Measurements from ENCODE around the gene CCDC116.
A peak's percentile ranks its signal among the peaks of the same experiment; 100 is the strongest.
"Not testable (repeated sequence)": the region's sequence is repeated elsewhere in the genome, so short reads cannot be mapped to it uniquely, and the experiment has no call there.

Gene CCDC116

DNA sequence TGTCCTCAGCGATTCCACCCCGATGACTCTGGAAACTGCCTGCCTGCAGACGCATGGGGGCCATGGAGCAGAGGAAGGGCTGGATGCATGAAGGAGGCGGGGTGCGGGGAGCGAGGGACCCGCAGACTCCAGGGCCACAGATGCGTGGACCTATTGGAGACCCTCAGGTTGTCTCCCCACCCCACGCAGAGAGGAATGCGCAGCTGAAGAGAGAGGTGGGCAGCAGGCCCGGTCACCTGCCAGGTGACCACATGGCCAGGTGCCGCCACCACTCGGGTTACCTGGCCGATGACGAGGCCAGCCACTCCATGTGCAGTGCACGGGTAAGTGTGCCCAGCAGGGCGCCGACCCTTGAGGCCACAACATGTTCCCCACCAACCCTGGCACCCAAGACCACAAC, 371 bp downstream of the CCDC116 start:
- no peak for DNase-seq

- no peak for DNase-seq
Measured at GRCh38 chr22:21633481-21633880, 921 bp downstream of the CCDC116 start.

DNA sequence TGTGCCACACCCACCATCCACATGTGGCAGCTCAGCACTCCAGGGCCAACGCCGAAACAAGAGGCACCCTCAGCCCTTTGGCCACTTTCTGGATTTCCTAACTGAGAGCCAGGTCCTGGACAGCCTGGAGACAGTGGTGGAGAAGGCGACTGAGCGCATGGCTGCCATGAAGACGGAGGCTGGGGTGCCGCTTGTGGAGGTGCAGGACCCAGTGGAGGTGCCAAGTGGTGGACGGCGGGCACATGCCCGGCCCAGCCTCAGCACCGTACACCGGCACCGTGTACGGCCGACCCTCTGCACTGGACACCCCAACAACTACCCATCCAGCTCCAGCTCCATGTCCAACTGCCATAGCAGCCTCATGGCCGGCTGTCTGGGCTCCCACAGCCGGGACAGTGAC, 1.5 kb downstream of the CCDC116 start:
- no peak for DNase-seq

DNA sequence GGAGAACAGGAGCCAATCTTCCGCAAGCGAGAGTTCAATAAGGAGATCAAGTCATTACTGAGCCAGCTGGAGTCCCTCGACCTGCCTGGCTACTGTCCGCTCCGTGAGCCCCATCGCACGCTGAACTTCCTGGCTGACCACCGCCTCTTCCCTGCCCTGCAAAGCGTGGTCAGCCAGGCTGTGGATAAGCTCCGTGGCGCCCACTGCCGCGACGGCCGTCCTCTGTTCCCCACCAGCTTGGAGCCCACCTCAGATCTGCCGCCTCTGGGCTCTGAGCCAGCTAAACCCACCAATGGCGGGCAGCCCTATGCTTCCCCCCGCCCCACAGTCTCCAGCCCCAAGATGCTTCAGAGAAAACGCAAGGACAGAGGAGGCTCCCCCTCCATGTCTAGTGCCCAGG, 2.3 kb downstream of the CCDC116 start:
- no peak for DNase-seq

DNA sequence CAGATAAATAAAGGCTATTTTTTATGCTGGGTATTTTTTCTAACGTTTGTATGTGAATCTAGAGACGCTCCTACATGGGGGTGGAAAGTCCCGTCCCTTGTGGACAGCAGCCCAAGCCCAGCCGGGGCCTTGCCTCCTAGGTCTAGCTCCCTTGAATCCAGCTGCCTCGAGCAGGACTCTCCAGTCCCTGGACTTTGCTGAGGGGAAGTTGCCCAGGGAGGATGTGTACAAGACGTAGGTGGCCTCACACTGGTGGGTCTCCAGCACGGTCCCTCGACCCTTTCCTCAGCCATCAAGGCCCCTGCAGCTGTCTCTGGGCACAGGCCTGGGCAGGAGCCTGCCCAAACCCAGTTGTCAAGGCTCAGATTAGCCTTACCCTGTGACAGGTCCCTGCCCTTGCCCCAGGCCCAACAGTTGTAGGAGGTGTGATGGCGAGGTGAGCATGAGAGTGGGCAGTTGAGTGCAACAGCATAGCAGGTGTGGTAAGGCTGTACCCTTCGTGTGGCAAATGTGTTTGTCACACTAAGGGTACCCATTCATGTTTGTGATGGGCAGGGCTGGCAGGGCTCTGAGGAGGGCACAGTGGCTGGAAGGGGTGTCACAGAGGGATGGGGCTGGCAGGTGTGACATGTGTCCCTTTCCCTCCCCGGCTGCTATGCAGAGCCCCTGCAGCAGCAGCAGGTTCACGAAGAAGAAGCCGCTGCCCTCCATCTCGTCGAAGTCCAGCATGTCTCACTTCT, 3.4 kb downstream of the CCDC116 start:
- no peak for DNase-seq

DNA sequence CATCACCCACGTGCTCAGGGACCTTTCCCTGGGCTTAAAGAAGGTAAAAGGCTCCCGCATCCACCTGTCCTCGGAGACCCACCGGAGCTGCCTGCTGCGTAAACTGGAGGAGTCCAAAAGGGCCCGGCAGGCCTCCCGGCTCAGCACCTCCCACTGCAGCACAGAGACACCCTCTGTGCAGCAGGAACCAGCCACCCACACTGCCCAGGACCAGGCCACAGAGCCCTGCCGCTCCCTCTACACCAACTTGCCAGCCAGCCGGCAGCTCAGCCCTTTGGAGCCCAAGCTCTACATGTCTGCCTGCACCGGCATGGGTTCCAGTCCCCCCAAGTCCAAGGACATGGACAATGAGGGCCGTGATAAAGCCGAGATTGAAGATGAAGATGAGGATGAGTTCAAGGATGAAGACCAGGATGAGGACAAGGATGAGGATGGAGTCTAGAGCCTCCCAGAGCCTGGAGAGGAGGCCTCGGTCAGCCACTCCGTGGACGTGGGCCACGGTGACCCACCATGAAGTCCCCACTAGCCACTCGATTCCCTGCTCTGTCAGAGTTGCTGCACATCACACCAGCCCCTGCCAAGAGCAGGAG, 4.2 kb downstream of the CCDC116 start:
- no peak for DNase-seq

GRCh38 chr22:21637450-21637849, 4.9 kb downstream of the CCDC116 start:
- DNase-seq, result not testable (repeated sequence)

GRCh38 chr22:21639359-21639758, 6.8 kb downstream of the CCDC116 start:
- no peak for DNase-seq

DNA sequence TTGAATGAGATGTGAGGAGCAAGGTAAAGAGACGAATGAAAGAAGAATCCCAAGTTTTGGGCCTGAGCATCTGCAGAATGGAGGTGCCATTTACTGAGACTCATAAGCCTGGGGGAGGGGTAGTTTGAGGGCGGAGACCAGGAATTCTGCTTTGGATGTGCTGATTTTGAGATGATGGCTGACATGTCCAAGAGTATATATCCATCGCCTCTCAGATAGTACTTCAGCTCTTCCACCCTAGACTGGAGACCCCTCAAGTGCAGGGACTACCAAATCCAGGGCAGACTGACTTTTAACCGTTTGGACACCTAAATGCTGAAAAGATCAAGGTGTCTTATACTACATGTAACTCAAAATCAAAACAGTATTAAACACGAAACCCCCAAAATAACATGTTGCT, 8.2 kb downstream of the CCDC116 start:
- DNase-seq, result no peak

GRCh38 chr22:21641417-21641788, 8.8 kb downstream of the CCDC116 start:
- DNase-seq, result no peak

DNA sequence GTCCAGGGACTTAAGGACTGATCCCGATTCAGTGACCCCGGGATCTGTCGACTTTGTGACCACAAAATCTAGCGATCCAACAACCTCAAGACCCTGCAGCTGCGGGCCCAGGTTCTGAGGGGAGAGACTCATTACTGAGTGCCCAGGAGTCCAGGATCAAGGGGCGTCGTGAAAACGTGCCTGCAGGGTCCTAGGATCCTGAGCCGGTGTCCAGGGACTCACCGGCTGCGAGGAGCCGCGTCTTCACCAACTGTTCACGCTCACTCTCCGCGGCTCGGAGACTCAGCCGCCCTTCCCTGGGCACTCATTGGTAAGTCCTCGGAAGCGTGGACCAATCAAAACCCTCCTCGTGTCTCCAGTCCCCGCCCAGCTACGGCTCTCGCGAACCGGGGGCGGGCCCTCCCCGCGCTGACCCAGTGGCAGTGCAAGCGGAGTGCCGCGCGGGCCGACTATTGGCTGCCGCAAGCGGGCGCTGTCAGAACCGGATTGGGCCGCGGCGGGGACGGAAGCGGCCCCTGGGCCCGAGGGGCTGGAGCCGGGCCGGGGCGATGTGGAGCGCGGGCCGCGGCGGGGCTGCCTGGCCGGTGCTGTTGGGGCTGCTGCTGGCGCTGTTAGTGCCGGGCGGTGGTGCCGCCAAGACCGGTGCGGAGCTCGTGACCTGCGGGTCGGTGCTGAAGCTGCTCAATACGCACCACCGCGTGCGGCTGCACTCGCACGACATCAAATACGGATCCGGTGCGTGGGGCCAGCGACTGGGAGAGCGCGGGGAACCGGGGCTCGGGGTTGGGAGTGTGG, 9.4 kb downstream of the CCDC116 start, which contains the start of gene SDF2L1:
Gene SDF2L1 (plus strand): TSS at position 514 of the 795 bp plus-strand sequence. CDS start 35 bp downstream, at position 549.
- DNase-seq, result peak; percentile 97 to 98

GRCh38 chr22:21642584-21643448, 10.3 kb downstream of the CCDC116 start:
- peak; percentile 72 to 76 for DNase-seq

GRCh38 chr22:21643533-21644357, 11.2 kb downstream of the CCDC116 start:
- DNase-seq, result no peak

- DNase-seq, result not testable (repeated sequence)
Measured at GRCh38 chr22:21645513-21645912, 13.0 kb downstream of the CCDC116 start.

GRCh38 chr22:21646608-21647590, 14.3 kb downstream of the CCDC116 start:
- DNase-seq, result peak; percentile 78 to 85

- no peak for DNase-seq
Measured at GRCh38 chr22:21650280-21650679, 17.7 kb downstream of the CCDC116 start.

DNA sequence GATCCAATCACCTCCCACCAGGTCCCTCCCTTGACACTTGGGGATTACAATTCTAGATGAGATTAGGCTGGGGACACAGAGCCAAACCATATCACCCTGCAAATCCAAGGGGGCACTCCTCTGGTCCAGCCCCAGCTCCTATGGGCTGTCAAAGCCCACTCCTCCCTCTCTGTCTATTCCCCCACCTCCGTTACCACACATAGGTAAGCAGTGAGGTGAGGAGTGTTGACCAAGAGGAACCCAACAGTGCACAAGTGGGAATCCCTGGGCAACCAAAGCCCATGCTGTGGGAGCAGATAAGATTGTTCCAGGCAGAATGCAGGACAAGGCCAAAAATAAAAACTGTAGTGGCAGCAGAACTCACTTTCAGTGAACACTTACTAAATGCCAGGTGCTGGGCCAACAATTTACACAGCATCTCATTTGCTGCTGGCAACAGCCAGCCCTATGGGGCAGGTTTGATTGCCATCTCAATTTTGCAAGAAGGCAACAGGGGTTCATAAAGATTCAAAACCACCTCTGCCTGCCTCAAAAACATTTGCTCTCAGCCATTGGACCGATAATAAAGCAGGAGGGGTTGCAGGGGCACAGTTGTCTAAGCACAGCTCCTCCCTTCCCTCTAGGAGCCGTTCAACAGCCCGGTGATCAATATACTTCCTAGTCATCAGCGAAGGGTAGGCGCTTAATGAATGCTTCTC, 18.4 kb downstream of the CCDC116 start:
- DNase-seq, result no peak

- no peak for DNase-seq
Measured at GRCh38 chr22:21651521-21652009, 19.0 kb downstream of the CCDC116 start.

DNA sequence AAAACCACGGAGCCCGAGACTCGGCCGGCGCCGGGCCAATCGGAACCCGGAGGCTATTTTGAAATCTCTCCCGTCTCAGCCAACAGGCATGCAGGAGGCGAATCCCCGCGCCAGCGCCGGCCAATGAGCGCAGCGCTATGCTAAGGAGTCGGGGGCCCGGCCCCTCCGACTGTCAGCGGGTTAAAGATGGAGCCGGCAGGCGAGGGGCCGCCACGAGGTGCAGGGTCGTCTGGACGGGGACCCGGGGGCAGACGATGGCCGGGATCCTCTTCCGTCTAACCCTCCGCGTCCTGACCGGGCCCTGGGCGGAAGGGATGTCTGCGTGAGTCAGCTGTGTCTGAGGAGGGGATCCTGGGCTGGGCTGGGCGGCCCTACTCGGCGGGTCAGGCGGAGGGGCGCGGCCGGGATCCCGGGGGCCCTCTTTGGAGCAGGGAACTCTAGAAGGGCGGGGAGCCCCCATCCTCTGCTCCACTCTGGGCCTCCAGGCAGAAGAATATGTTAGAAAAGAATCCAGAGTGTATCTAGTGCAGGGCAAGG, 19.5 kb downstream of the CCDC116 start:
- peak; percentile 88 to 92 for DNase-seq

All from activated CD4-positive, alpha-beta T cell treated with anti-CD3 and anti-CD28 coated beads, Interleukin-2, amount 50 U/mL, for 48 hours (primary cell).